Left forelimb (tissue), 1 donor: ENCODE measurements around the gene OAS1.

ENCODE experiments used
- DNase-seq: peaks from one replicate; pipeline ENCODE4 v3.0.0-alpha.2; 2018; ENCODE audit warnings: low spot score

Gene OAS1

DNA sequence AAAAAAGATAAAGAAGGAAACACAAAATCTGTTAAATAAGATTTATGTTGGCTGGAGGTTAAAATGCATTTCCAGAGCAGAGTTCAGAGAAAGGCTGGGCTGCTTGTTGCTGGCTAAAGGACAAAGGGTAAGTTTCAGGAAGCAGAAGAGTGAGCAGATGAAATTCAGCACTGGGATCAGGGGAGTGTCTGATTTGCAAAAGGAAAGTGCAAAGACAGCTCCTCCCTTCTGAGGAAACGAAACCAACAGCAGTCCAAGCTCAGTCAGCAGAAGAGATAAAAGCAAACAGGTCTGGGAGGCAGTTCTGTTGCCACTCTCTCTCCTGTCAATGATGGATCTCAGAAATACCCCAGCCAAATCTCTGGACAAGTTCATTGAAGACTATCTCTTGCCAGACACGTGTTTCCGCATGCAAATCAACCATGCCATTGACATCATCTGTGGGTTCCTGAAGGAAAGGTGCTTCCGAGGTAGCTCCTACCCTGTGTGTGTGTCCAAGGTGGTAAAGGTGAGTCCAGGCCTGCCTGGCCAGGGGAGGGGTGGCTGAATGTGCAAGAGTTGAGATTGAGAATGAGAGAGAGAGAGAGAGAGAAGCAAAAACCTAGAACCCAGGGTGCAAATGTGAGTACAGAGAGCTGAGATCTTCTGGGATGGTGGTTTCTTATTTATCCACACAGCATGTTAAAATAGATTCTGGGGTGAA lies at the start of gene OAS1:
TSS of gene OAS1 (plus strand) at position 251 of the 703 bp plus-strand sequence. CDS start at position 329, 78 bp downstream.
- DNase-seq, result no peak

DNA sequence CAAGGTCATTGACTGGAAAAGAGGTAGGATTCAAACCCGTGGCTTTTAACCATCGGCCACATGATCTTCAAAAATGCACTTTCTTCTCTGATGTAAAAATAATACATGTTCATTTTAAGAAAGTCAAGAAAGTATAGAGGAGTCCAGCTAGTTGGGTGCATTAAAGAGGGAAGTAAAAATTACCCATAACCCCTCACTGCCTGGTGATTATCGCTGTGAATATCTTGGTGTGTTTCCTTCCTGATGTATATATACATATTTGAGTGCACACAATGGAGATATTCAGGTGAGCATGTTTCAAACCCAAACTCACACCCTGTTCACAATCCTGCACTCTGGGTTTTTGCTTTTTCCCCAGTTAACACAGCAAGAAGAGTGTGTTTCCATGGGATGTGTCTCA lies 47.5 kb upstream of the OAS1 start:
- no peak for DNase-seq

GRCh38 chr12:112860181-112860580 lies 46.6 kb upstream of the OAS1 start:
- no peak for DNase-seq

DNA sequence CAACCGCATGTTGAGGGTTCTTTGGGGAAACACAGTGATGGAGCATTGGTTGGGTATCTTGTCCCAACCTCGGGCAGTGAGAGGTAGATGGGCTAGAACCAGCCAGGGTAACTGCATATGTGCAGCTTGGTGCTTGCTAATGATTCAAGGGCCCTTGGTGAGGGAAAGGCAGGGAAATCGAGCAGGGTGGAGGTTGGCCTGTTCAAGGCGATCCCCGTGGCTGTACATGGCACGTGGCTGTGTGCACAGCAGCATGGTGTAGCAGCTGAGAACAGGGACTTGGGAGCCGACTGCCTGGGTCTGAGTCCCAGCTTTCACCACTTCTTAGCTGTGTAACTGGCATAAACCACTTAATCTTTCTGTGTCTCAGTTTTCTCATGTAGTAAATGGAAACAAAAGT lies 45.5 kb upstream of the OAS1 start:
- DNase-seq, result no peak

GRCh38 chr12:112862636-112863290 lies 44.0 kb upstream of the OAS1 start:
- DNase-seq, result no peak

DNA sequence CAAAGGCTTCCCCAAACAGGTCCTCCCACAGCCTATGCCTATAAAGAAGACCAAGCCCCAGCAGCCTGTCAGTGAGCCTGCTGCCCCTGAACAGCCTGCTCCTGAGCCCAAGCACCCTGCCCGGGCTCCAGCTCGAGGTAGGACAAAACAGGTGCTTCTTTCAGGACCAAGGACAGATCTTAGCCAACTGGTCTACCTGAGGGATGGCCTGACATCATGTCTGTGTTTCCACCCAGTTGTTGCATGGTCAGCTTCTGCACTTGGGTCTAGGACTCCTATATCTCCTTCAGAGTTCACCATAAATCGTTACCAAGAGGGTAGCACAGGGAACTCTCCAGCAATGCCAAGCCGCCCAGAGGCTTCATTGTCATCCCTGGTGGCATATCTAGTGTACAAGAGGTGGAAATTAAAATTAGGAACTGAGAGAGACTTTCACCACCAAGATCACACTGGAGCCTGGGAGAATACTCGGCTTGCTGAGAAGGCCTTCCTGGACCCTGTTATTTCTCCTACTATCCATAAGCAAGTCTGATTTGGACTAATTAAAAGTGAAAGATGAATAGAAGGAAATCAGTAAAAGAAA lies 38.2 kb upstream of the OAS1 start:
- no peak for DNase-seq

DNA sequence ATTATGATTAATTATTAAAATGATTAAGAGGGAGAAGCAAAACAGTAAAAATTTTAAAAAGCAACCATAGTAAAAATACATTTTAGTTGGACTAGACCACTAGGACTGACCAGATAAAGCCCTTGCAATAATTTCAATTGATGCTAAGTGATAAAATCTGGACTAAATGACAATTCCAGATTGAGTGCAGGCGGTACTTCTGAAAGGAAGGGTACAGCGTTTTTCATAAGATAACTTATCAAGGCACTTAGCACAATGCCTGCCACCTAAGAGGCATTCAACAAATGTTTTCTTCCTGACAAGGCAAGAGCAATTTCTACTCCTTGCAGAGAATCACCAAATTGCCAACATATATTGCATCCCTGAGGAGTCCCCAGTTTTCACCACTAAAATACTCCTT lies 37.7 kb upstream of the OAS1 start:
- DNase-seq, result no peak

DNA sequence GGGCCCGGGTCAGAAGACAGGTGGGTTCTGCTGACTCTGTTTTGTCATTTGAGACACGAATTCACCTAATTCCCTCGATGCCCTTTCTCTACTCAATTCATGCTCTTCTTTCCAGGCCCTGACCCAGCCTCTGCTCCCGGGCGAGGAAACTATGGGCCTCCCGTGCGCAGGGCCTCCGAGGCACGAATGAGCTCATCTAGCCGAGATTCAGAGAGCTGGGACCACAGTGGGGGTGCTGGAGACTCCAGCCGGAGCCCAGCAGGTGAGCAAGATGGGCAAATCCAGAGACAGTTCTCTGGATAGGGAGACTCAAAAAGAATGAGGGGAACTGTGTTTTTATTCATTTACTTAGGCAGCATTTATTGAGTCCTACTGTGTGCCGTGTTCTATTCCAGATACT lies 37.0 kb upstream of the OAS1 start:
- DNase-seq, result no peak

DNA sequence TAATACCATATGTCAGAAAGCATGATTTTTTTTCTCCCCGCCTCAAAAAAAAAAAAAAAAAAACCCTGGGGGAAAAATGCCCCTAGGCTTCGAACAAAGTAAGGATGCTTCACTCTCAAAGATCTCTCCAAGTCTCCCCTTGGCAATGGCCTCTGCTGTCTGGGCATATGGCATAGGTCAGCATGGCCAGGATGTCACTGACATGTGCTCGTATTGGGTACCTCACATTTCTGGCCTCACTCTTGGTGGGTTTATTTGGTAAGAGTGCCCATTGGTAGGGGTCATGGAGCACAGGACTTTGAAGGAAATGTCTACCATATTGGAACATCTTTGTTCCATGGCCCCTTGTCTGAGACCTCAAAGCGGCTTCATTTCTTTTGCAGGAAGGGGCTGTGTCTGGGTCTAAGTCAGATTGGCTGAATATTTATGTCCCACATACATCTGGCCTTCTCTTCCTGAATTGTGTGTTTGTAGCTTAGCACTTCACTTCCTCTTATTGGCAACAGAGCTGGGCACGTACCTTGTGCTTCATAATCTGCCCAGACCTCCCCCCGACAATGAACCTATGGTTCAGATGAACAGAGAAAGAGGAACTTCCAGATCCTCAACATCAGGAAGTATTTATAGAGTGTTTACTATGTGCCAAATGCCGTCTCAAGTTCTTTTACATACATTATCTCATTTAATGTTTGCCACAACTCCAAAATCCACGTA lies 36.3 kb upstream of the OAS1 start:
- no peak for DNase-seq

DNA sequence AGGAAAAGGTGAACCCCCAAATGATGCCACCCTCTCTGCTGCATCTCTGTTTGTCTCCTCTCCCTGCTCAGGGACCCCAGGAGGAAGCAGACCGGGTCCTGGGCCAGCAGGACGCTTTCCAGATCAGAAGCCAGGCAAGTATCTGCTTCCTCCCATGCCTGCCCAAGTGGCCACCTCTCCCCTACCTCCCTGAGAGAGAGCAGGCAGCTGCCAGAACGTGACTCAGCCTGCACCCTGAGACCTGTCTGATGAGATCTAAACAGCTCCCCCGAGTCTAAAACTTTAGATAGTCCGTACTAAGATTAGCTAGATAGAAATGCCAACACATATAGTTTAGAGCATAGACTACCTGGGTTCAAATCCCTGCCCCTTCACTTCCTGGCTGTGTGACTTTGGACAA lies 31.2 kb upstream of the OAS1 start:
- no peak for DNase-seq

- DNase-seq, result no peak
Observed at GRCh38 chr12:112876506-112876905, 30.3 kb upstream of the OAS1 start.

- DNase-seq, result no peak
Observed at GRCh38 chr12:112877006-112877405, 29.8 kb upstream of the OAS1 start.

DNA sequence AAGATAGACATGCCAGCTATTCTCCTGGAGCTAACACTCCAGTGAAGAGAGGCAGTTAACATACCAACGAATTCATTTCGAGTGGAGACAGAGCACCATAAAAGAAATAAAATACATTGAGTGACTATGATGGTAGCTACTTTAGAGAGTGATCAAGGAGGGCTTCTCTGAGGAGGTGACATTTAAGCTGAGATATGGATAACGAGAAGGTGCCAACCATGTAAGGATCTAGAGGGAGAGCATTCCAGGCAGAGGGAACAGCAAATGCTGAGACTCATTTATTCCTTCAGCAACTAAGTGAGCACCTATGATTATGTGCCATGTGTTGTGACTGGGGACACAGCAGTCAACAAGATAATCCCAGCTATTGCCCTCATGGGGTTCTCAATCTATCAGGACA lies 28.3 kb upstream of the OAS1 start:
- no peak for DNase-seq

- DNase-seq, result no peak
Observed at GRCh38 chr12:112879191-112879705, 27.5 kb upstream of the OAS1 start.

DNA sequence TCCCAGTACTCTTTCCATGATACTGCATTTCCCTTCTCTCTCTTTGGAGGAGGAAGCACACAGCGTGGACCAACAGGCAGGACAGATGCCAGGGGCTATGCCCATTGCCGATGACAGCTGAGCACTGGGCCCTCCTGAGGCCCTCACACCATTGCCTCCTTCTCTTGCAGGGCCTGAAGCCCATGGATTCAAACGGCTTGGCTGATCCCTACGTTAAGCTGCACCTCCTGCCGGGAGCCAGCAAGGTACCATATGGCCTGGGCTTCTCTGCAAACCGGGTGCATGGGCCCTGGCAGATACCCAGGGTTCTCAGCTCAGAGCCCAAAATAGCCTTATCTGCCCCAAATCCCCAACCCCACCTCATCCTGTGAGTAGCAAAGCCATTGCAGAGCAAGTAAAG lies 25.2 kb upstream of the OAS1 start:
- no peak for DNase-seq

GRCh38 chr12:112885236-112885635 lies 21.5 kb upstream of the OAS1 start:
- no peak for DNase-seq

GRCh38 chr12:112887550-112887949 lies 19.2 kb upstream of the OAS1 start:
- no peak for DNase-seq

DNA sequence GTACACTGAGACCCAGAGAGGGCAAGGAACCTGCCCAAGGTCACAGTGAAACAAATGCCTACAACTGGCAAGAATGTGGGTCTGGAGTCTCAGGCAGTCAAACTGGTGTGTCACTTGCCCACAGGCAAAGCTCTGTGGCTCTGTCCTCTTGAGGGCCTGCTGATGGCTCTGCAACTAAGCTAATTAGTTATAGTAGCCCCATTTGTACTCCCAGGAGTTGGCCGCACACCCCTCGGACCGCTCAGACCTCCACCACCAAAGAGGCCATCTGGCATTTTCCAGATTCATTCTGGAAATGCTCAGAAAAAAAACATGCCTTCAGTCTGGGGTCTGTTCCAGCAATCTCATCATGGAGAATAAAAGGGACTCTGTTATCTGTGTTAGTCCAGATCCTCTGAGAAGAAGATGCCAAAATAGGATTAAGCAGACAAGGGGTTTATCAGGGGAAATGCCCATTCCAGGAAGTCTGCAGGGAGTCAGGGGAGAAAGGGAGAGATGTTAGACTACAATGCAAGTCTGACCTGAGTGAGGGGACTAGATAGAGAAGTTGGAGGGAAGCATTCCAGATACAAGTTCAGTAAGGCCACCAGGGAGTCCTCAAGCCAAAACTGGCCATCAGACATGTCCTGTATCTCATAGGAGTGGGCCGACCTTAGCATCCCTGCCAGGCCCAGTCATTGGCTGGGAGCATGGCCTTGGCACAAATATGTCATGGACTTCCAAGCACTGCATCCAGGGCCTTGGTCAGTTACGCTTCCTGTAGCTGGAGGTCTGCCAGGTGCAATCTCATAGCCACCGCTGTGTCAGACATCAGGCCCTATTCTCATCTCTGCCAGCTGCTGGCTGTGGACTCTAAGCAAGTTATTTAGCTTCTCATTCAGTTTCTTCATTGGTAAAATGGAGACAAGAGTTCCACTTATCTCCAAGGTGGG lies 15.4 kb upstream of the OAS1 start:
- no peak for DNase-seq

GRCh38 chr12:112892856-112893255 lies 13.9 kb upstream of the OAS1 start:
- DNase-seq, result no peak

DNA sequence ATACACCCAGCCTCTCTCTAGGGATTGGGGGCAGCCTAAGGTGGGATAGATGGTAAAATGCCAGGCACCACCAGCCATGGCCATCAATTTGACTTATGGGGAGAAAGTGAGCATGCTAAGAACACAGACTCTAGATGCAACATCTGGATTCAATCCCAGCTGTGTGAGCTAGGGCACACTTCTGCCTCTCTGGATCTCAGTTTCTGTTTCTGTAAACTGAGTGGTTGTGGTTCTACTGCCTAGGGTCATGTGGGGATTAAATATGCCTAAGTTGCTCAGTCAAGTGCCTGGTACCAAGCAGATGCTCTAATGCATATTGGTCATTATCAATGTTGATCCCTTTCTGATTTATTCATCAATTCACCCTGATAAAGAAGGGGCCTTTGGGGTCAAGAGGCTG lies 12.6 kb upstream of the OAS1 start:
- DNase-seq, result no peak

DNA sequence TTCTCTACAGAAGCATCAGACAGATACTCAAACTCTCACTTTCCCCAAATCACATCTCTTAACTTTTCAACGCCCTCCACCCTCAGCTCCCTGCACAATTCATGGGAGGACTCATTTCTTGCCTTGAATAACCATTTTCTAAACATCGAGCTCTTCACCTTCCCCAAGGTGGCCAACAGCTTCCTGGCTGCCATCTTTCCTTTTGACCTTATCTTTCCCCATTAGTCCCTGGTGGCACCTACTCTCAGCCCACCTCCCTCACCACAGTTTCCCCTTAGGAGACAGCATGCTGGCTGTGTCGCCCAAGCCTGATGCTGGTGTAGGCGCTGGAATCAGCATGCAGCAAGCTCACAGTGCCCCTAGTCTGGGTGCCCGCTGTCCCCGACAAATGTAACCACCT lies 8.4 kb upstream of the OAS1 start:
- DNase-seq, result no peak
